Measurements from ENCODE around the gene DLX2.

Gene DLX2

GRCh38 chr2:172098650-172099471, 3.8 kb downstream of the DLX2 start:
- TF ChIP-seq CTCF (IDR thresholded peaks at IDR 0.05): no peak

- no peak for TF ChIP-seq CTCF (IDR thresholded peaks at IDR 0.05)
Measured at GRCh38 chr2:172098287-172098649, 4.4 kb downstream of the DLX2 start.

- TF ChIP-seq CTCF (IDR thresholded peaks at IDR 0.05): no peak
Measured at GRCh38 chr2:172097557-172098131, 5.1 kb downstream of the DLX2 start.

- no peak for TF ChIP-seq CTCF (IDR thresholded peaks at IDR 0.05)
Measured at GRCh38 chr2:172096626-172097547, 5.8 kb downstream of the DLX2 start.

- no peak for TF ChIP-seq CTCF (IDR thresholded peaks at IDR 0.05)
Measured at GRCh38 chr2:172095905-172096625, 6.6 kb downstream of the DLX2 start.

GRCh38 chr2:172095146-172095904, 7.4 kb downstream of the DLX2 start:
- no peak for TF ChIP-seq CTCF (IDR thresholded peaks at IDR 0.05)
